Panc1 (cell line): ENCODE measurements around the gene RBMS3. TPM values are rescaled to one million over a fixed set of nuclear protein-coding genes. Genes with fewer than 3 reads are reported as not detected.

Source experiments
- ATAC-seq: fragments of 200-7000 bp; cut with Tn5 transposase; 2 replicates; pipeline ENCODE4 v1.9.1; 2020; ENCODE audit warnings: mild to moderate bottlenecking, moderate library complexity
- BruUV-seq: library from RNA; stranded (reverse); fragments of 400-500 nt; replicated peaks from 2 replicates; lab custom pipeline; 2021; lab: Mats Ljungman, UMichigan
- CTCF ChIA-PET: fragments of 300-600 bp; sonication (Branson Sonifier 250); formaldehyde crosslinking; loops from one replicate; lab custom pipeline; 2022; ENCODE audit warnings: antibody characterized with exemption; lab: Charles Lee
- POLR2A ChIA-PET: fragments of 300-600 bp; sonication (Branson Sonifier 250); formaldehyde crosslinking; loops from one replicate; lab custom pipeline; 2022; ENCODE audit warnings: antibody characterized with exemption; lab: Charles Lee
- DNase-seq: peaks from one replicate; pipeline ENCODE4 v3.0.0-alpha.2; 2010; ENCODE audit warnings: low read depth, low spot score
- H3K27ac ChIP-seq: 2 replicates; pipeline ENCODE4 v1.5.1; 2011; ENCODE audit warnings: mild to moderate bottlenecking, low read length, inconsistent platforms
- H3K27me3 ChIP-seq: fragments of 200-500 bp; sonication (Bioruptor generic); 2 replicates; pipeline ENCODE4 v1.6.0; 2014; ENCODE audit warnings: low read length, inconsistent platforms; ENCODE audit not compliant: control insufficient read depth, insufficient read depth
- H3K36me3 ChIP-seq: fragments of 200-500 bp; sonication (Bioruptor generic); 2 replicates; pipeline ENCODE4 v1.5.1; 2014; ENCODE audit warnings: inconsistent platforms, mild to moderate bottlenecking, low read length, moderate library complexity; ENCODE audit not compliant: control insufficient read depth, insufficient read depth
- H3K4me1 ChIP-seq: 2 replicates; pipeline ENCODE4 v1.5.1; 2011; ENCODE audit warnings: inconsistent platforms, mild to moderate bottlenecking, low read length, moderate library complexity; ENCODE audit not compliant: control insufficient read depth, insufficient read depth
- H3K4me3 ChIP-seq, 2 experiments: 2 replicates each; pipeline ENCODE4 v1.5.1; 2011 to 2012; ENCODE audit warnings: low read depth in 2 of 2, low read length in 2 of 2, mild to moderate bottlenecking in 2 of 2, inconsistent platforms in 1 of 2, moderate library complexity in 1 of 2
- H3K9me3 ChIP-seq: fragments of 200-500 bp; sonication (Bioruptor generic); 2 replicates; pipeline ENCODE4 v1.5.1; 2014; ENCODE audit warnings: low read depth, mild to moderate bottlenecking, inconsistent platforms, low read length, moderate library complexity; ENCODE audit not compliant: control insufficient read depth, insufficient read depth
- POLR2AphosphoS5 ChIP-seq: IDR thresholded peaks from 2 replicates; pipeline ENCODE4 v1.6.1; 2012; ENCODE audit warnings: mild to moderate bottlenecking, low read depth, low read length, moderate library complexity
- SIN3A ChIP-seq: IDR thresholded peaks from 2 replicates; pipeline ENCODE4 v1.6.1; 2012; ENCODE audit warnings: low read depth, mild to moderate bottlenecking, low read length, moderate library complexity, borderline replicate concordance; ENCODE audit not compliant: insufficient read depth
- TCF7L2 ChIP-seq: IDR thresholded peaks from 2 replicates; pipeline ENCODE4 v1.6.1; 2011; ENCODE audit warnings: mild to moderate bottlenecking, low read depth, low read length, inconsistent platforms
- in situ Hi-C: cut with HindIII; loops from 2 replicates; pipeline ENCODE4 v1.10.0; 2016; ENCODE audit warnings: low sequenced_read_pairs, low pct_unique_long_range_greater_than_20kb
- intact Hi-C: fragments of 100-400 bp; cut with micrococcal nuclease; formaldehyde crosslinking; loops from one replicate; pipeline ENCODE4 v1.10.0; 2022; ENCODE audit not compliant: unreplicated experiment
- total RNA-seq: library from RNA; stranded (reverse); gene quantifications from one replicate; pipeline ENCODE4 v1.2.1, GENCODE V29; 2021; ENCODE audit not compliant: unreplicated experiment
- TF ChIP-seq, protein P1 (sequence below), 2 experiments: IDR thresholded peaks; 2 replicates each; pipeline ENCODE4 v1.6.1; 2011 to 2012; ENCODE audit warnings: low read depth in 2 of 2, control low read depth in 1 of 2, low read length in 1 of 2, mild to moderate bottlenecking in 1 of 2, moderate library complexity in 1 of 2; ENCODE audit not compliant: insufficient read depth in 1 of 2
- TF ChIP-seq, protein P2 (sequence below): fragments of 450-650 bp; IDR thresholded peaks from 2 replicates; pipeline ENCODE4 v1.5.1; 2017; ENCODE audit warnings: mild to moderate bottlenecking

Gene RBMS3
- total RNA-seq, 1 experiment from 2014 or later, result 1.1 TPM

DNA sequence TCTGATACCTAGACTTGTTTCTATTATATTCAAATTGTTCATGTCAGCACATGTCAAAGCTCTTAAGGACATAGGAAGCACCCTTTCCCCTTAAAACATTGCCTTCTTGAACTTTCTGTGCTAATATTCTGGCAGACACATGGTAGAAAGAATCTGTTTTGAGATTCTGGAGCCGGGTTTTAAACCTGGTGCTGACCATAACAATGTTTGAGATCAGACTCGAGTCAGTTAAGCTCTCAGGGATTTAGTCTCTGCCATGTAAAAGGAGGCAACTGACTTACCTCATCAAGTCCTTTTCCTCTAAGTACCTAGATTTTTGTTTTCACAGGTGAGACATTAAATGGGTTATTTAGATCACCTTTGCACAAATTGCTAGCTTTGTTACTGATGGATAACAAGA lies 38.9 kb downstream of the RBMS3 start:
- in situ Hi-C loops, result no loop called here
- Histone ChIP-seq H3K9me3 (no peaks in the 10 kb centered on the region), H3K36me3 (no peaks in the 10 kb centered on the region), H3K27ac (no peak overlapping the region), H3K4me1 (no peaks in the 10 kb centered on the region), H3K27me3 (no peaks in the 10 kb centered on the region), H3K4me3 (no peak overlapping the region)
- TF ChIP-seq TCF7L2, result no peak
- TF ChIP-seq, protein P1, sequence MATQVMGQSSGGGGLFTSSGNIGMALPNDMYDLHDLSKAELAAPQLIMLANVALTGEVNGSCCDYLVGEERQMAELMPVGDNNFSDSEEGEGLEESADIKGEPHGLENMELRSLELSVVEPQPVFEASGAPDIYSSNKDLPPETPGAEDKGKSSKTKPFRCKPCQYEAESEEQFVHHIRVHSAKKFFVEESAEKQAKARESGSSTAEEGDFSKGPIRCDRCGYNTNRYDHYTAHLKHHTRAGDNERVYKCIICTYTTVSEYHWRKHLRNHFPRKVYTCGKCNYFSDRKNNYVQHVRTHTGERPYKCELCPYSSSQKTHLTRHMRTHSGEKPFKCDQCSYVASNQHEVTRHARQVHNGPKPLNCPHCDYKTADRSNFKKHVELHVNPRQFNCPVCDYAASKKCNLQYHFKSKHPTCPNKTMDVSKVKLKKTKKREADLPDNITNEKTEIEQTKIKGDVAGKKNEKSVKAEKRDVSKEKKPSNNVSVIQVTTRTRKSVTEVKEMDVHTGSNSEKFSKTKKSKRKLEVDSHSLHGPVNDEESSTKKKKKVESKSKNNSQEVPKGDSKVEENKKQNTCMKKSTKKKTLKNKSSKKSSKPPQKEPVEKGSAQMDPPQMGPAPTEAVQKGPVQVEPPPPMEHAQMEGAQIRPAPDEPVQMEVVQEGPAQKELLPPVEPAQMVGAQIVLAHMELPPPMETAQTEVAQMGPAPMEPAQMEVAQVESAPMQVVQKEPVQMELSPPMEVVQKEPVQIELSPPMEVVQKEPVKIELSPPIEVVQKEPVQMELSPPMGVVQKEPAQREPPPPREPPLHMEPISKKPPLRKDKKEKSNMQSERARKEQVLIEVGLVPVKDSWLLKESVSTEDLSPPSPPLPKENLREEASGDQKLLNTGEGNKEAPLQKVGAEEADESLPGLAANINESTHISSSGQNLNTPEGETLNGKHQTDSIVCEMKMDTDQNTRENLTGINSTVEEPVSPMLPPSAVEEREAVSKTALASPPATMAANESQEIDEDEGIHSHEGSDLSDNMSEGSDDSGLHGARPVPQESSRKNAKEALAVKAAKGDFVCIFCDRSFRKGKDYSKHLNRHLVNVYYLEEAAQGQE (IDR thresholded peaks at IDR 0.05; ENCODE audit: insufficient read depth in 1 of 2, low read depth in 2 of 2, low read length in 1 of 2), result no peak
- no peak for TF ChIP-seq POLR2AphosphoS5
- no peak for TF ChIP-seq SIN3A
- TF ChIP-seq, protein P2, sequence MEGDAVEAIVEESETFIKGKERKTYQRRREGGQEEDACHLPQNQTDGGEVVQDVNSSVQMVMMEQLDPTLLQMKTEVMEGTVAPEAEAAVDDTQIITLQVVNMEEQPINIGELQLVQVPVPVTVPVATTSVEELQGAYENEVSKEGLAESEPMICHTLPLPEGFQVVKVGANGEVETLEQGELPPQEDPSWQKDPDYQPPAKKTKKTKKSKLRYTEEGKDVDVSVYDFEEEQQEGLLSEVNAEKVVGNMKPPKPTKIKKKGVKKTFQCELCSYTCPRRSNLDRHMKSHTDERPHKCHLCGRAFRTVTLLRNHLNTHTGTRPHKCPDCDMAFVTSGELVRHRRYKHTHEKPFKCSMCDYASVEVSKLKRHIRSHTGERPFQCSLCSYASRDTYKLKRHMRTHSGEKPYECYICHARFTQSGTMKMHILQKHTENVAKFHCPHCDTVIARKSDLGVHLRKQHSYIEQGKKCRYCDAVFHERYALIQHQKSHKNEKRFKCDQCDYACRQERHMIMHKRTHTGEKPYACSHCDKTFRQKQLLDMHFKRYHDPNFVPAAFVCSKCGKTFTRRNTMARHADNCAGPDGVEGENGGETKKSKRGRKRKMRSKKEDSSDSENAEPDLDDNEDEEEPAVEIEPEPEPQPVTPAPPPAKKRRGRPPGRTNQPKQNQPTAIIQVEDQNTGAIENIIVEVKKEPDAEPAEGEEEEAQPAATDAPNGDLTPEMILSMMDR, result no peak
- POLR2A ChIA-PET, result no interaction called here
- ATAC-seq, result no peak
- CTCF ChIA-PET, result no interaction called here
- intact Hi-C loops, result no loop called here
- DNase-seq, result no peak
- no TSS peak for BruUV-seq

DNA sequence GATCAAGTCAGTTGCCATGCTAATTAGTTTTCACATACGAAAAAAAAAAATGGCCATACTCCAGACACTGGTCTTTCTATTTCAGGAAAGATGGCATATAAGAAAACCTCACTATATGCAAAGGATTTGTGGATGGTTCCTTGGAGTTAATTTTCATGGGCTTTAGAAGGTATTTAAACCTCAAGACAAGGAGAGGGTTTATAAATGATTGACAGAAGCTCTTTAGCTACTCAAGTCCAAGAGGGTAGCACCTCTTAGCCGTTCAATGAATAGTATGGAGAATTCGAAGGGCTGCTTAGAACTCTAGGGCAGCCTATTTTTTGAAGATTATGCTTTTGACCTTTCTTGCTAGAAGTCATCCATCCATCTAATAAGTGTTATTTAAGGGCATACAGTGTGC lies 41.7 kb downstream of the RBMS3 start:
- DNase-seq (no peak), ATAC-seq (no peak)
- CTCF ChIA-PET, result no interaction called here
- intact Hi-C loops (no loop called here), in situ Hi-C loops (no loop called here)
- H3K9me3 ChIP-seq, result no peaks in the 10 kb centered on the region
- no peak overlapping the region for H3K27ac ChIP-seq
- TF ChIP-seq, protein P2, result no peak
- H3K36me3 ChIP-seq, result no peaks in the 10 kb centered on the region
- no peak overlapping the region for H3K4me3 ChIP-seq
- no TSS peak for BruUV-seq
- H3K27me3 ChIP-seq, result no peaks in the 10 kb centered on the region
- POLR2A ChIA-PET, result interaction anchor here (0.6 kb wide), 1 partner anchor 41 kb away, joined by 5 read pairs; no protein-coding TSS in a partner anchor
- H3K4me1 ChIP-seq, result no peaks in the 10 kb centered on the region
